ENCODE results near the gene BCAS3.

The BCAS3 gene

DNA sequence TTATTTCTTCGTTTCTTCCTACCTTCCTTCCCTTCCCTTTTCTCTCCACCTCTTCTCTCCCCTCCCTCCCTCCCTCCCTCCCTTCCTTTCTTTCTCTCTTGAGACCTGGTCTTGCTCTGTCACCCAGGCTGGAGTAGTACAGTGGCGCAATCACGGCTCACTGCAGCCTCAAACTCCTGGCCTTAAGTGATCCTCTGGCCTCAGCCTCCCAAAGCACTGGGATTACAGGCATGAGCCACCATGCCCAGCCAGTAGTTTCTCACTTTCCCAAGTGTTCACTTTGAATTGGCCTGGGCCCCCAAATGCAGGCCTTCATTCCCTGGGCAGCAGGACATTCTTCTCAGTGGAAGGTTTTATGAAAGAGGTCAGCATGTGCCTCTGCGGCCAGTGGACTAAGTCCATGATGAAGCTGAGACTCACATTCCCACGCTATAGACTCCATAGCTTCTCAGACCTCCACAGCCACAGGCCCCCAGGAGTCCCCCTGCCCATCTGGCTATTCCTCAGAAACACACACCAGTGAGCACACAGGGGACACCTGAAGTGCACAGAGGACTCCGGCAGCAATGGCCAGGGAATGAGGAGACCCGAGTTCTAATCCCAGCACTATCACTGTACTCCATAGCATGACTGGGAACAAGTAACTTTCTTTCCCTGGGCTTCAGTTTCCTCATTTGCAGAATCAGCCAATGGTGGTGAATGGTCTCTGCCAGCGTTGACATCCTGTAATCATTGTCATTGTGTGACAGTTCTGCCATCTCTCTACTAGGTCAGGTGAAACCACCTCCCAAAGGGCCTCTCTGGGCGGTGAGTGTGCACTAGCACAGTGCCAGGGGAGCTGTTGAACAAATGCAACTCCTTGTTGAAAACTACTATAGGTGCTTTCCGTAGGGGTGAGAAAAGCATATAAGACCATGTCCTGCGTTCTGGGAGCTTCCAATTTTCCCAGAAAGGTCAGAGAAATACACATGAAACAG lies 652.8 kb downstream of the BCAS3 start:
- FAIRE-seq, result no peak

- no peak for FAIRE-seq
Observed at GRCh38 chr17:61331178-61331577, 653.5 kb downstream of the BCAS3 start.

GRCh38 chr17:61331886-61332285 lies 654.2 kb downstream of the BCAS3 start:
- FAIRE-seq, result no peak

DNA sequence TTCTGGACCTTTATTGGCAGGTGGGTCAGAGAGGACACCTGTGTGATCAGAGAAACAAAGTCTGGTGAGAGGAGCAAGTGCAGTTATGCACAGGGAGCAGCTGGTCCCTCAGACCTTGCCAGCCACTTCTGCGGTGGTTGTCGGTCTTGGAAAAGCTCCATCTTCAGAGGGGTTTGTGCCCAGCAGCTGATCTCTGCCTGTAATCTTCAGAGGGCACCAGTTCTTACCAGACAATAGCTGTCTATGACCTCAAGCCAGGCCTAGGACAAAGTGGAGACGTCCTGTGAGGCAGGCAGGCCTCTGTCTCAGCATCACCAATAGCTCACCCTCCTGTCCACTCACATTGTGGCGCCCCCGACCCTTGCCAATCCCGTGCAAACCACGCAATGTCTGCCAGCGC lies 655.5 kb downstream of the BCAS3 start:
- FAIRE-seq, result no peak

DNA sequence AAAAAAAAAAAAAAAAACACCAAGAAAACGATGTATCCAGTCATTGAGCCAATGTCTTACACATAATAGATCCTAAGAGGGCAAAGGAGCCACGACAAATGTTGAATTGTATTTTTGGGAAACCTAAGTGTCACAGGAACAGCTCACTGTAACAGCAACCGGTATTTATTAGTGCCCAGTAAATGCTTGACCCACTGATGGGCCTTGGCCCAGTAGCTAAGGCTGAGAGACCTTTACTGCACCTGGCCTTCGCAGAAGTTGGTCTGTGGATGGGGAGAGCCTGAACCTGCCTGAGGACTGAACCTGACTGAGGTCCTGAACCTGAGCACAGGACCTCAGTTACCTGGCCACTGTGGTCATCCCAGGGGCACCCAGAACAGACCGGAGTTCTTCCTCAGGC lies 657.0 kb downstream of the BCAS3 start:
- no peak for FAIRE-seq

GRCh38 chr17:61335105-61335844 lies 657.6 kb downstream of the BCAS3 start:
- no peak for FAIRE-seq

DNA sequence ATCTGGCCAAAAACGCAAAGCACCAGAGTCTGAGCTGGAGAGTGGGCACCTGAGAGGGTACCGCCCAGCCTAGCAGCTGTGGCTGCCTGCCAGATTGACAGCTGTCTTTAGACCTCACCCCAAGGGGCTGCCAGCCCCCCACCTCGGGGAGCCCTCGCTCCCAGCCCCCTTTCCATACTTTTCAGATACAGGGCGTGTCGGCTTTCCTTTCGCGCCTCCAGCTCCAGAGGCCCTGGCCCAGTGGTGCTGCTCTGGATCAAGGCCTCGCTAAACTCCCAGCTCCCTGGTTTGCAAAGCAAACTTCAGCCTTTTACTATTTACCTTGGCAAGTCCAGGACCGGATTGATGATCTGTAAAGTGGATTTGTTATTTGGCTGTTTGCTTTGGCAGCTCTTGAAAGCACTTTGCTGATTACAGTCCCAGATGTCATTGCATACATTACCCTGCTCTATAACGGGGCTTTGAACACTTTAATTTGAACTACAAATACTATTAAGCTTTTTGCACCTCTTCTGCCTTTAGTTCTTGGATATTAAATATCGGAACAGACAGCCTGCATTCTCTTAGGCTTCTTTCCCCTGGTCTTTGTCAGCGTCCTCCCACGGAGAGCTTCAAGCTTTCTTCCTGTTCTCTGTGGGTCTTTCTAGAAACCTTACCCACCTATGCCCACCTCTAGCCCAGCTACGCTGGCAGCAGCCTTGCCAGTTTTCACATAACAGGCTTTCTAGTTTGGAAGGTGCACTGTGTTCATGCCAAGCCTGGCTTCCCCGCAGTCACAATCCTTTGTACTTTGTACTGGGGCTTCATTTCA lies 658.4 kb downstream of the BCAS3 start:
- no peak for FAIRE-seq

- no peak for FAIRE-seq
Observed at GRCh38 chr17:61337290-61337689, 659.6 kb downstream of the BCAS3 start.

GRCh38 chr17:61338000-61338798 lies 660.5 kb downstream of the BCAS3 start:
- no peak for FAIRE-seq

- FAIRE-seq, result no peak
Observed at GRCh38 chr17:61338874-61339478, 661.3 kb downstream of the BCAS3 start.

- no peak for FAIRE-seq
Observed at GRCh38 chr17:61340431-61341209, 663.0 kb downstream of the BCAS3 start.

GRCh38 chr17:61343576-61343975 lies 665.9 kb downstream of the BCAS3 start:
- no peak for FAIRE-seq

DNA sequence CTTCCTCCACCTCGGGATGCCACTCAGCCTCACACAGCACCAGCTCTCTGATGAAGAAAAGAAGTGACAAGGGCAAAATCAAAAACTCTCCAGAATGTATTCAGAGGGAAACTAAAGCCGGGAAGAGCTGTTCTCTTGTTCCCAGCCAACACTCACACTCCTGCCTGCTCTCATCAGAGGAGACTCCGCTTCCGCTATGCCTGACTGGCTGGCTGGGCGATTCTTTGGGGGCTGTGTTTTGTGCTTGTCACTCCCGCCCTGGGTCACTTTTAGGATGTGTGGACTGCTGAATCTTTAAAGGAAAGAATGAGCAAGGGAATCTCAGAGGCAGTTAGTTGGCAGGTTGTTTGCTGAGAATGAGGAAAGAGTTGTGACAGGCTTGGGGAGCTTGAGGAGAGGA lies 667.4 kb downstream of the BCAS3 start:
- no peak for FAIRE-seq

DNA sequence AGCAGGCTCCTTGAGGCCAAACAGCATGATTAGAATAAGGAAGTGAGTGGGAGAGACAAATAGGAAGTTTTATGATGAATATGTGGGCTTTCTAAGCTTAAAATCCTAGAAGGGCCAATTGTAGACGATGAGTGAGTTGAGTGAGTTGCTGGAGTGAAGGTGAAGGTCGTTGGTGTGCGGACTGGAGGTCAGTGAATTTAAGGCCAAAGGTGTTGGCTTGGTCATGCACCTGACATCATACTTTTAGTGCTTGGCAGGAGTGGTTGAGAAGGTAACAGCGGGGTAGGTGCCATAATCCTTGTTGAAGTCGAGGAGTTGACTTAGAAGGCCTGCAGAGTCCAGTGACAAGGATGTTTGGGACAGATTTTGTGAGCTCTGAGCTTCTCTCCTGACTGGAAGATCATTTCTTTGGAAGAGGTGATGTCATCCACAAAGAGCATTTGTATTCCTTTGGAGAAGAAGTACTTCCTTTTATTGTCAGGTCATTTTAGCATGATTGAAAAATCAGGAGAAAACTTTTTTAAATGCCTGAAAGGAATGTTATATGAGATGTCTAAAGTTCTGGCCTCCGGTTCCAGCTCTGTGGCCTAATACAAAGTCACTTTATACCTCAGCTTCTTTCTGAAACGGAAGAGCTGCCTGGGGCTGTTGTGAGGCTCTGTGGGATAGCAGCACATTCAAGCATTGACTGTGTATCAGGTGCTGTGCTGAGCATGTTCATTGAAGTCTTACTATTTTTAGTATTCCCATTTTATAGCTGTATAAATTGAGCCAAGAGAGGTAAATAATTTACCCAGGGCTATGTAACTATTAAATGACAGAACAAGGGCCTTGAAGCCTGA lies 668.4 kb downstream of the BCAS3 start:
- FAIRE-seq, result no peak

GRCh38 chr17:61349350-61349749 lies 671.7 kb downstream of the BCAS3 start:
- FAIRE-seq, result no peak

GRCh38 chr17:61351745-61352407 lies 674.2 kb downstream of the BCAS3 start:
- FAIRE-seq, result no peak

DNA sequence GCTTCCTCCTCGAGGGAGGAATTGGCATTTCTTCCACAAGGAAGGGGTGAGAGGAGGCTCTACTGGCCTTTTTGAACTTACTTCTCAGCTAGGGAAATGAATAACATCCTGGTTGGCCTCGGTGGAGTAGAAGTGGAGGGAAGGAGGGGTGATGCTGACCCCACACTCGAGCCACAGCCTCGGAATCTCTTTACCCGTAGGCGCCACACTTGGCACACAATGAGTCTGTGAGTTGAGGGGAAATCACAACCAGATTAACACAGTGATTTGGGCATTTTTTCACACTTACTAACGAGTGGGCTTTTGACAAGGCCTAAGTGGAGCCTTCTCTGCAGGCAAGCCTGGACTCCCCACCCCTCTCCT lies 674.7 kb downstream of the BCAS3 start:
- FAIRE-seq, result no peak

GRCh38 chr17:61352781-61353491 lies 675.3 kb downstream of the BCAS3 start:
- no peak for FAIRE-seq

GRCh38 chr17:61353615-61354014 lies 676.0 kb downstream of the BCAS3 start:
- no peak for FAIRE-seq

Measured in colon (tissue), 2 donors.